Nucleus accumbens (tissue), 56 donors: ENCODE data around the gene TRABD2A.
A peak's percentile ranks its signal among the peaks of the same experiment; 100 is the strongest.

Experiments
- DNase-seq, 56 donors: peaks; one replicate each; lab custom pipeline; 2025; lab: John Stamatoyannopoulos, UW

Gene TRABD2A

GRCh38 chr2:84905181-84906107 lies 24.6 kb upstream of the TRABD2A start, which contains the start of gene TMSB10:
TMSB10 (plus strand) TSS chr2:84905656.
- peak in 55 of 56 donors; percentile 29 to 92 (median 72) for DNase-seq

GRCh38 chr2:84904717-84905174 lies 23.9 kb upstream of the TRABD2A start:
- peak in 31 of 56 donors; percentile 12 to 71 (median 41) for DNase-seq

GRCh38 chr2:84904151-84904550 lies 23.3 kb upstream of the TRABD2A start:
- DNase-seq, result no peak

- no peak for DNase-seq
Measured at GRCh38 chr2:84902526-84902925, 21.6 kb upstream of the TRABD2A start.

GRCh38 chr2:84901593-84902120 lies 20.8 kb upstream of the TRABD2A start:
- no peak for DNase-seq

GRCh38 chr2:84900971-84901370 lies 20.1 kb upstream of the TRABD2A start:
- no peak for DNase-seq

- no peak for DNase-seq
Measured at GRCh38 chr2:84899304-84900204, 18.7 kb upstream of the TRABD2A start.

GRCh38 chr2:84897773-84898172 lies 16.9 kb upstream of the TRABD2A start:
- no peak for DNase-seq

- DNase-seq, result no peak
Measured at GRCh38 chr2:84896567-84896966, 15.7 kb upstream of the TRABD2A start.

- no peak for DNase-seq
Measured at GRCh38 chr2:84894758-84895520, 14.1 kb upstream of the TRABD2A start.

- DNase-seq, result no peak
Measured at GRCh38 chr2:84894131-84894586, 13.3 kb upstream of the TRABD2A start.

- DNase-seq, result no peak
Measured at GRCh38 chr2:84891355-84892010, 10.6 kb upstream of the TRABD2A start.

- no peak for DNase-seq
Measured at GRCh38 chr2:84889332-84889731, 8.4 kb upstream of the TRABD2A start.

- DNase-seq, result peak in 4 of 56 donors; percentile 10 to 27 (median 24)
Measured at GRCh38 chr2:84888401-84889276, 7.8 kb upstream of the TRABD2A start.

GRCh38 chr2:84886791-84887190 lies 5.9 kb upstream of the TRABD2A start:
- DNase-seq, result no peak

- DNase-seq, result no peak
Measured at GRCh38 chr2:84885111-84885510, 4.2 kb upstream of the TRABD2A start.

GRCh38 chr2:84884449-84884848 lies 3.6 kb upstream of the TRABD2A start:
- no peak for DNase-seq
